Choroid plexus epithelial cell (primary cell): ENCODE data around the gene SMARCD3.

Source experiments
- DNase-seq: peaks from one replicate; pipeline ENCODE4 v3.0.0-alpha.2; 2010; ENCODE audit warnings: low read depth
- H3K4me3 ChIP-seq: 2 replicates; pipeline ENCODE4 v1.5.1; 2011; ENCODE audit warnings: low read depth, mild to moderate bottlenecking, control low read depth, low read length, moderate library complexity
- CTCF ChIP-seq: conservative IDR thresholded peaks from 2 replicates; pipeline ENCODE4 v1.5.1; 2011; ENCODE audit warnings: low read depth, mild to moderate bottlenecking, control low read depth, inconsistent platforms, low read length, moderate library complexity

Gene SMARCD3

GRCh38 chr7:151260883-151261282, 12.4 kb upstream of the SMARCD3 start:
- no peak for DNase-seq
- TF ChIP-seq CTCF = no peak
- no peak overlapping the region for H3K4me3 ChIP-seq

GRCh38 chr7:151260471-151260870, 12.0 kb upstream of the SMARCD3 start:
- DNase-seq = no peak
- no peak overlapping the region for H3K4me3 ChIP-seq
- no peak for TF ChIP-seq CTCF

GRCh38 chr7:151257990-151258389, 9.5 kb upstream of the SMARCD3 start:
- H3K4me3 ChIP-seq = no peak overlapping the region
- DNase-seq = no peak
- TF ChIP-seq CTCF = no peak

GRCh38 chr7:151256410-151257045, 8.0 kb upstream of the SMARCD3 start:
- H3K4me3 ChIP-seq = no peak overlapping the region
- DNase-seq = no peak
- TF ChIP-seq CTCF = no peak

- DNase-seq = no peak
- H3K4me3 ChIP-seq = no peak overlapping the region
- TF ChIP-seq CTCF = no peak
These were observed 6.9 kb upstream of the SMARCD3 start for GRCh38 chr7:151255390-151255789.

GRCh38 chr7:151254851-151255250, 6.4 kb upstream of the SMARCD3 start:
- DNase-seq = no peak
- H3K4me3 ChIP-seq = no peak overlapping the region
- TF ChIP-seq CTCF = no peak

- DNase-seq = no peak
- H3K4me3 ChIP-seq = no peak overlapping the region
- no peak for TF ChIP-seq CTCF
These were observed 5.8 kb upstream of the SMARCD3 start for GRCh38 chr7:151254316-151254715.
